DMS153 treated with DMSO at 0.1 percent for 48 hours (cell line): Measurements from ENCODE around the gene FXYD1.
A peak's percentile ranks its signal among the peaks of the same experiment; 100 is the strongest.
"Not testable (repeated sequence)": the region's sequence is repeated elsewhere in the genome, so short reads cannot be mapped to it uniquely, and the experiment has no call there.

ENCODE experiments used
- DNase-seq: peaks from one replicate; lab custom pipeline; 2025; ENCODE audit not compliant: unreplicated experiment; lab: John Stamatoyannopoulos, UW

FXYD1 gene

DNA sequence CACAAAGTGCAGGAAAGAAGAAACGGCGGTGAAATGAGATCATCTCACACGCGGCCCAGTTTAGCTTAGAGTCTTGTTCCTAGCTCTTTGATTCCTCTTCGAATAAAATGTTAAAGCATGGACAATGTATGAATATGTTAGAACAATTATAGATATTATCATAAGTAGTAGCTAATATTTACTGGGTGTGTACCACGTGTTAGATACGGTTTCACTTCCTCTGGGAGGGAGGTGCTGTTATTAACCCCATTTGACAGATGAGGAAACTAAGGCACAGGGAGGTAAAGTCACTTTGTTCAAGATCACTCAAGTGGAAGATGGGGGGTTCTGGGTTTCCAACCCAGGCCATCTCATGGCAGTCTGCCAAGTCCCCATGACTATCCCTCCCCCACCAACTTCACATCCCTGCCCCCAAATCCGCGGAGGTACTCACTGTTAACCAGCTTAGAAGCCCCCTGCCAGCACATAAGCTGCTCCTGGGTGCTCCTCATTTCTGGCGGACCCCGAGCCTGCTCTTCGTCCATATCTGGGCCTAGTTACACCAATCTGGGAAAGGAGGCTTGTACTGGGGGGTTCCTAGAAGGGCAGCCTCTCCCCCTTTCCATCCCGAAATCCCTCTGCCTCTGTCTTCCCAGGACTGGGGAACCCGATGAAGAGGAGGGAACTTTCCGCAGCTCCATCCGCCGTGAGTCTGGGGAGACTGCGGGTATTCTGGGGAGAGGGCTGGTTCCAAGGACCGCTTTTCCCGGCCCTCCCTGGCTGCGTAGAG lies 3.4 kb downstream of the FXYD1 start:
- DNase-seq: no peak

- DNase-seq: no peak
Observed at GRCh38 chr19:35142606-35143230, 4.1 kb downstream of the FXYD1 start.

DNA sequence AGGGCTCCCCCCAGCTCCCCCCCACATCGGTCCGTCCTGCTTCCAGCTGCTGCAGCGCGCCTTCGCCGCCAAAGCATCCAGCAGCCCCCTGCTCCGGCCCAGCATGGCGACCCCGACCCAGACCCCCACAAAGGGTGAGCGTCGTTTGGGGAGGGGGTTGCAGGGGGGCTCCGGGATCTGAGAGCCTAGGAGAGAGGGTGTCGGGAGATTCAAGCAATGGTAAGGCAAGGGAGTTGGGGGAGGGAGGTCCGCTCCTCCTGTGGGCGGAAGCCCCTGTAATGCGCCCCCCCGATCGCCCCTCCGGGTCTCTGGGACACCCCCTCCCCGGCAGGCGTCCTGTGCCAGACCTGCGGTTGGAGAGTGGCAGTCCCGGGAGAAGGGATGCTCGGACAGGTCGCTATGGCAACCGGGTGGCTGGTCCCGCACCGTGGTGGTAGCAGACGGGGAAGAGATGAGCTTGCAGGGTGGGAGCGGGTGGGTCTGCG lies 4.6 kb downstream of the FXYD1 start, which contains the start of gene FXYD7:
Gene FXYD7, plus strand, starts transcription at position 25 of the 485 bp plus-strand sequence. Its CDS starts 79 bp downstream, at position 104.
- DNase-seq: no peak

DNA sequence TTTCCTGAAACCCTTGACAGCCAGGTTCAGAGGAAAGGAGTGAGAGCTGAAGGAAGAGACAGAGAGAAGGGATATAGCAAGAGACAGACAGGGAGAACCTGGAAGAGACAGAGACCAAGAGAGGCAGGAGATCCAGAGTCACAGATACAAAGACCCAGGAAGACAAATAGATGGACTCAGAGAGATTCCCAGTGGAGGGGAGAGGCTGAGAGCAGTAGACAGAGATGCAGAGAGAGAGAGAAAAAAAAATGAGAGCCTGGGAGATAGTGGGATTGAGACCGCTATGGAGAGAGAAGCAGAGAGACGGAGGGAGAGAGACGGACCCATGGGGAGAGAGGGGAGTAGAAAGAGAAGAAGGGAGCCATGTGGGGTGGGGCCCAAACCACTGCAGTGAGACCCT lies 5.2 kb downstream of the FXYD1 start:
- no peak for DNase-seq

DNA sequence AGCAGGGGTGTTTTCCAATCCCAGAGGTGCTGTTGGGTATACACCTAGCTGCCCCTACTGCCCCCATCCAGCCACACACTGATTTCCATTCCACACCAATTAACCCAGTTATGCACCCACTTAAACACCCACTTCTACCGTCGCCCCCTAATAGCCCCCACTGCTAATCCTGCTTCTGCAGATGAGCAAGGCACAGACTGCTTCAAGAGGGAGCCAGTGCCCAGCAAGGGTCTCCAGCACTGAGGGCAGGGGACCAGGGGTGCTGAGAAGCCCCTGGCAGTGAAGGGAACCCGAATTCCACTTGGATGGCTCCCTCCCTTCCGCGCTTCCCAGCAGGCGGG lies 5.6 kb downstream of the FXYD1 start:
- no peak for DNase-seq

DNA sequence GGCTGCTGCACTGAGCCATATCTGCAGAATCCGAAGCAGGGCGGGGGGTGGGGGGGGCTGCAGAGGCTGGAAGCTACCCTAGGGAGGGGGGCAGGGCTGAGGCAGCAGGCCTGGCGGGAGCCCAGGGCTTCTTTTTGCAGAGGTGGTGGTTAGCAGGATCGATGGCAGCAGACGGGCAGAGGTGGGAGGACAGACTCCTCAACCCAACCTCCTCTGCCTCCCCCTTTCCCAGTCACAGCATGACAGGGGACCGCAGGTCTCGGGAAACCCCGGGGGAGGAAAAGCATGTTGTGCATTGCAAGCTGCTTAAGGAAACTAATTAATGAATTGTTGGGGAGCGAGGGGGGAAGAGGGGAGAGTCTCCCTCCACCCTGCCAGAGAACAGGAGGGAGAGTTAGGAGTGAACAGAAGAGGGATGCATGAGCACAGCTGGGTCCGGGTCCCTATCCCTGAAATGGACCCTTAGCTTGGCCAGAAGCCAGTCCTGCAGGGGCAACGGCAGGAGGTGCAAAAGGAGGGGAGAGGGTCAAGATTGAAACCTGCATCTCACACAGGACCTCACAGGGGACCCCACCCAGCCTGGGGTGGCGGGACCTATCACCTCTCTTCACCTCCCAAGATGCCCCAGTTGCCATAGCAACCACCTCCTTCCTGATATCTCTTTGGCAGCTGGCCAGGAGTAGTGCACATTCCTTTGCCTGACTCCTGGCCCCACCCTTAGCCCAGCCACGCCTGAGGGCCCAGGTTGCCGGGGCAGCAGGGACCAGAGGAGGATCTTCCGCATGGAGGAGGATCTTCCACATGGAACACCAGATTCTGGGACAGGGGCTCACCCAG lies 6.2 kb downstream of the FXYD1 start:
- no peak for DNase-seq

DNA sequence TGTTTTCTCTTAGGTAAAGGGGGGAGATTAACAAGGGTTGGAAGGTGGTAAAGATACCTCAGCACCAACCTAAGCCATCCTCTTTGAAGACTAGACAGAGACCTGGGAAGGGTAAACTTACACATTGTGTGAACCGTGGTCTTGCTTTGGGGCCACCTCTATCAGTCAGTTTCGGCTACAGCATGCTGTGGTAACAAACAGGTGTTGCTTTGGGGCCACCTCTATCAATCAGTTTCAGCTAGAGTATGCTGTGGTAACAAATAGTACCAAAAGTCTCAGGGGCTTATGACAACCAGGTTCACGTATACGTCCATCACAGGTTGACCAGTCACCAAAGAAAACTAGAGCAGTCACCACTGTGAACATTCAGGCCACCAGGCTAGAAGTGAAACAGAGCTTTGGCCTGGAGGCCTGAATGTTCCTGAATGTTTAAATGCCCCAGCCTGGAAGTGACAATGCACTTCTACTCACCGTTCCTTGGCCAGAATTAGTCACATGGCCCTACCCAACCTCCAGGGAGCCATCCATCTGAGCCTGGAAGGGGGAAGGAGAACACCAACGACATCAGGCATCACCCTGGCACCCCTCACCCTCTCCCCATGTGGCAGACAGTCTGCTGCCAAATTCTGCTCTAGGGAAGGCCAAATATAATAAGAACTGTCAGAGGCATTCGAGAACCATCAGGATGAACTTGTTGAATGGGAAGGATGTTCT lies 8.3 kb downstream of the FXYD1 start:
- DNase-seq: no peak

DNA sequence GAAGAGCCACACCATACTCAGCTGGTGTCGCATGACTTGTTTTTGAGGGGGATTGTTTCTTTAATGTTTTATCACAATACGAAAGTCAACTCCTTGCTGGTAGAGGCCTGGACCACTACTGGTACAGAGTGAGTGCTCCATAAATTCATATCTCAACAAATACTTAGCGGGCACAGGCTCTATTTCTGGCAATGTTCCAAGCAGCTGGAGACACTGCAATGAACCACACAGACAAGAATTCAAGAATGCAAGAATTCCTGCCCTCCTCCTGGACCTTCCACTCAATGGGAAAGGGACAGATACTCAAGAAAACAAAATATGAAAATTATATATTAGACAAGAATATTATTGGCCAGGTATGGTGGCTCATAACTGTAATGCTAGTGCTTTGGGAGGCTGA lies 10.8 kb downstream of the FXYD1 start:
- no peak for DNase-seq

DNA sequence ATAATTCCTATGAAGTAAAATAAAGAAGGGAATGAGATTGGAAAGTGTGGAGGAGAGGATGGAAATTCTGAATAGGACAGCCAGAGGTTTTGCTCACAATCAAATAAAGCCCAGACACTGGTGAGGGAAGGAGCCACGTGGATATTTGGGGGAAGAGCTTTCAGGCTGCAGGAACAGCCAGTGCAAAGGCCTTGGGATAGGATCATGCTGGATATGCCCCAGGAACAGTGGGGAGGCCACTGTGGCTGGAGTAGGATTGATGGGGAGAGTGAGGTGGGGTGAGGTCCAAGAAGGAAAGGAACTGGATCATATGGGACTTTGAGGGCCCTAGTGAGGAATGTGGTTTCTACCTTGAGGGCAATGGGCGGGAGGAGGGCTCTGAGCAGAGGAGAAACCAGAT lies 11.8 kb downstream of the FXYD1 start:
- no peak for DNase-seq

- DNase-seq: no peak
Observed at GRCh38 chr19:35151273-35152065, 12.8 kb downstream of the FXYD1 start.

DNA sequence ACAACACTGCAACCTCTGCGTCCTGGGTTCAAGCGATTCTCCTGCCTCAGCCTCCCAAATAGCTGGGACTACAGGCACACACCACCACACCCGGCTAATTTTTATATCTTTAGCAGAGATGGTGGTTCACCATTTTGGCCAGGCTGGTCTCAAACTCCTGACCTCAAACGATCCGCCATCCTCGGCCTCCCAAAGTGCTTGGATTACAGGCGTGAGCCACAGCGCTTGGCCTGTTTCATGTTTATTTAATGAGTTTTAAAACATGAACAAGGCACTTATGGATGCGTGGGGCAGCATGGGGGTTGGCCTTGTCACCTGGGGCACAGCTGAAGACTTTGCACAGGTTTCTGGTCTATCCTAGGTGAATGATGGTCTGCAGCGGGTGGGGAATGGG lies 14.5 kb downstream of the FXYD1 start:
- DNase-seq: not testable (repeated sequence)

DNA sequence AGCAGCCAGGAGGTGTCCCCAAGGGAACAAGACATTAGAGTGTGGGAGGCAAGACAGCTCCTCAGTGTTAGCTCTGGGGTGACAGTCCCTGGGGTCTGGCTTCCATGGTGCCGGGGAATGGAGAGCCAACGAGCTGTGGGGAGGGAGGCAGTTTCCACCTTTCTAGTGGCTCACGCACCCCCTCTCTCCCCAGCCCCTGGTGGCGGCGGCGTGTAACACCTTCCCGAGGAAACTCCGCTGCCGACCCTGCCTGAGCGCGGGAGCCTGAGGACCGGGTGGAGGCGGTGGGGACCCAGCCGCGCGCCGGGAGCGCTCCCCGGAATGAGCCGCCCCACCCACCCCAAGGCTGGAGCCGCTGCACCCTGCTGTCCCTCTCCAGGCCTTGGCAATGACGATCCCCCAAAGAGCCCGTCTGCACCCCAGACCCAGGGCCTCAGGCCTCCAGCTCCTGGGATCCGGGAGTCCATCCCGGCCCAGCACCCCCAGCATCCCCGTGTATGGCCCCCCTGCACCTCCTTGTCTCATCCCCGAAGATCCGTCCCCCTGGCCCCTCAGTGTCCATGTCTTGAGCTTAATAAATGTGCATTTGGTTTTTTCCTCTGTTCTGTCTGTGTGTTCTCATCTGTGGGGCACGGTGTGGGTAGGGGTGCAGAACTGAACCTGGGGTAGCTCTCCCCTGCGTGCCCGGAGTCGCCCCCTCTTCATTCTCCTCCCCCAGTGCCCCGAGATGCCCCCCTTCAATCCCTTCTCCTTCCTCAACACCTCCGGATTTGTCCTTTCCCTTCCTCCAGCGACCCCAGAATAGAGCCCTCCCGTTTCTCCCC lies 15.3 kb downstream of the FXYD1 start:
- peak; percentile 11 for DNase-seq

DNA sequence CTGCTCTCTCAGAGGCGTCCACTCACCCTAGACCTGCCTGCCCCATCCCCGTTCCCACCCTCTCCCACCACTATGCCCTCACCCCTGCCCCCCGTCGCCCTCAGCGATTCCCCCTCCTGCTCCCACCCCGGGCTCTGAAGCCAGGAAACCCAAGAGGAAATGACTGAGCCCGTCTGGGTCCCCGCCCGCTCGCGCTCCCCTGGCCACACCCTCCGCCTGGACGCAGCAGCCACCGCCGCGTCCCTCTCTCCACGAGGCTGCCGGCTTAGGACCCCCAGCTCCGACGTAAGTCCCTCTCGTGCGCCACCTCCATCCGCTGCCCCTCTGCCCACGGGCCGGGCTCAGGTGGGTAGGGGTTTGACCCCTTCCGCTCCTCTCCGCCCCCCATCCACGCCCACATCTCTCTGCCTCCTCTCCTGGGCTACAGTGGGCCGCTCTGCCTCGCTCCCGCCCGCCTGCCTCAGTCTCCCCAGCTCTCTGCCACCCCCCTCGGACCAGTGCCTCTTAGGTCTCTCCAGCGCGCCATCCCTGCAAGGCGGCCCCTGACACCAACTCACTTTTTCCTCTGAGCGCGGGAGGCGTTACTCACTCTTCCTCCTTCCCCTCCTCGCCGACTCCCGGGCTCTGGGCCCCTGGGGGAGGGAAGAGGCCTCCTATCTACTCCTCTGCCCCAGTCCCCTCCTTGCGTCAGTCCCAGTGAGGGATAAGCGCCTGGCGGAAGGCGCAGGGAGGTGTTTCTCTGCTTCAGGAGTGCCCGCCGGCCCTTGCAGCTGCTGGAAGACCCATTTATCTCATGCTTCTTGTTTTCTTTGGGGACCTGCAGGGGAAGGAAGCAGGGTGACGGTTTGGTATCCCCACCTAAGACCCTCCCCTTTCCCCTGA lies 16.1 kb downstream of the FXYD1 start, which contains the start of gene FXYD5:
Gene FXYD5, plus strand, starts transcription at position 211 of the 882 bp plus-strand sequence. CDS start 816 bp downstream, outside the sequence.
- peak; percentile 5 for DNase-seq

DNA sequence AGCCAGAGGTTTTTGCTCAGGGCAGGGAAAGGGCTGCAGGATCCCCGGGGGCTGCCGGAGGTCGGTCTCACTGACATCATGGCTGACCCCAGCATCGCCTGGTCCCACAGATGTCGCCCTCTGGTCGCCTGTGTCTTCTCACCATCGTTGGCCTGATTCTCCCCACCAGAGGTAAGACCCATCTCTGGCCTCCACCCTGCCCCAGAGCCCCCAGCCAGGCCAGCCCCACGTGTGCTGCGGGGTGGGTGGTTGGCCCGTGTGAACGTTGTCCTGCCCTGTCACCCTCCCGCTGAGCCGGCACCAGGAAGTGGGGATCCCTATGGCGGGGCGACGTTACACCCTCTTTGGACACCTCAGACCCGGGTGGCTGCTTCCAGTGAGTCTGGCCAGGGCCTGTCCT lies 16.8 kb downstream of the FXYD1 start:
- no peak for DNase-seq

DNA sequence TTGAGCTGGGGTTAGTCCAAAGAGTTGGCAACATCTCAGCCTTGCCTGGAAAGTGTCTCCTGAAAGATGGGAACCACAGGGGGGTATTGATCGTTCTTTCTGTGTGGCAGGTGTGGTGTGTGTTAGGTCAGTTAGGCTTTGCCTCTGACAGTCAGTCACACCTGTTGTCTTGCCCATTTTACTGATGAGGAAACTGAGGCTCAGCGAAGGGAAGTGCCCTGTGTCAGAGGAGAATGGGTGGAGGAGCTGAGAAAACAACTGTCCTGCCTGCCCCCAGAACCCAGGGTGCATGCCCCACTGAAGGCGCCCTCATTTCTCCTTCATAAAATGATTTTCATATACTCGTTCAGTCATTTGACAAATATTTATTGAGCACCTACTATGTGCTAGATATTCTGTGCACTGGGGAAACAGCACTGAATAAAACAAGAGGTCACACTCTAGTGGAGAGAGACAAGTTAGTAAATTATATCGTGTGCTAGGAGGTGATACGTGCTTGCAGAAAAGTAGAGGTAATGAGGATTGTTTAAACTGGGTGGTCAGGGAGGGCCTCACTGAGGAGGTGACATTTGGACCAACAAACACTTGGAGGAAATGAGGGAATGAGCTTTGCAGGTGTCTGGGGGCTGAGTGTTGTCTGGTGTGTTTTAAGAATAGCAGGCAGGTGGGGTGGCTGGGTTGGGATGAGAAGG lies 17.5 kb downstream of the FXYD1 start:
- DNase-seq: no peak

- no peak for DNase-seq
Observed at GRCh38 chr19:35156673-35157014, 18.0 kb downstream of the FXYD1 start.

GRCh38 chr19:35157431-35157830 lies 18.8 kb downstream of the FXYD1 start:
- DNase-seq: no peak

- DNase-seq: no peak
Observed at GRCh38 chr19:35159606-35160005, 21.0 kb downstream of the FXYD1 start.
